Activated CD4-positive, alpha-beta memory T cell treated with anti-CD3 and anti-CD28 coated beads for 36 hours (primary cell): ENCODE data around the gene TRMT2A. TPM values are rescaled to one million over a fixed set of nuclear protein-coding genes. Genes with fewer than 3 reads are reported as not detected.

Source experiments
- CTCF ChIA-PET: fragments of 350-600 bp; sonication (Branson Sonifier 250); formaldehyde crosslinking; loops from one replicate; lab custom pipeline; 2021; ENCODE audit warnings: antibody characterized with exemption, inconsistent platforms; lab: Charles Lee
- POLR2A ChIA-PET: fragments of 350-600 bp; sonication (Branson Sonifier 250); formaldehyde crosslinking; loops from one replicate; lab custom pipeline; 2021; ENCODE audit warnings: antibody characterized with exemption; lab: Charles Lee
- DNase-seq: peaks from one replicate; pipeline ENCODE4 v3.0.0-alpha.2; 2020
- H3K27ac Mint-ChIP-seq: one replicate; pipeline ENCODE4 v1.8.0; 2021; ENCODE audit warnings: mixed read lengths
- H3K27me3 Mint-ChIP-seq: one replicate; pipeline ENCODE4 v1.8.0; 2021; ENCODE audit warnings: mixed read lengths
- H3K36me3 Mint-ChIP-seq: one replicate; pipeline ENCODE4 v1.8.0; 2021; ENCODE audit warnings: mixed read lengths
- H3K4me1 Mint-ChIP-seq: one replicate; pipeline ENCODE4 v1.8.0; 2021; ENCODE audit warnings: low read depth, mixed read lengths
- H3K4me3 Mint-ChIP-seq: one replicate; pipeline ENCODE4 v1.8.0; 2021; ENCODE audit warnings: mild to moderate bottlenecking, mixed read lengths
- H3K9me3 Mint-ChIP-seq: one replicate; pipeline ENCODE4 v1.8.0; 2021; ENCODE audit warnings: mixed read lengths
- intact Hi-C: fragments of 100-400 bp; cut with micrococcal nuclease; formaldehyde crosslinking; loops from one replicate; pipeline ENCODE4 v1.15.1; 2023
- total RNA-seq, 2 experiments: library from RNA; stranded (reverse); gene quantifications; one replicate each; pipeline ENCODE4 v1.2.3, GENCODE V29; 2021

The TRMT2A gene
- total RNA-seq, 2 experiments from 2014 or later, result 70.6 to 75.8 TPM

- DNase-seq, result peak; percentile 54
- Mint-ChIP-seq H3K27me3 (no peaks in the 10 kb centered on the region), H3K36me3 (peaks cover 20% of the 10 kb centered on the region), H3K4me3 (no peak overlapping the region), H3K9me3 (no peaks in the 10 kb centered on the region), H3K4me1 (peaks cover 19% of the 10 kb centered on the region), H3K27ac (peak overlapping the region; percentile 86)
- POLR2A ChIA-PET, result interaction anchor here (1.2 to 1.3 kb wide), 2 partner anchors 8 to 10 kb away, joined by 3 to 5 read pairs; no protein-coding TSS in a partner anchor
- intact Hi-C loops, result no loop called here
- CTCF ChIA-PET, result interaction anchor here (0.6 to 1.7 kb wide), 12 partner anchors 10 to 477 kb away, joined by 3 to 14 read pairs (median 3); no protein-coding TSS in a partner anchor
These were observed 5.9 kb downstream of the TRMT2A start for GRCh38 chr22:20111045-20111688.

- Mint-ChIP-seq H3K27ac (peak overlapping the region; percentile 86), H3K9me3 (no peaks in the 10 kb centered on the region), H3K4me3 (no peak overlapping the region), H3K4me1 (peaks cover 16% of the 10 kb centered on the region), H3K36me3 (peaks cover 18% of the 10 kb centered on the region), H3K27me3 (no peaks in the 10 kb centered on the region)
- ChIA-PET CTCF (interaction anchor here (0.6 to 1.7 kb wide), 9 partner anchors 10 to 145 kb away, joined by 3 to 14 read pairs (median 4); no protein-coding TSS in a partner anchor), POLR2A (interaction anchor here (1.2 to 1.3 kb wide), 2 partner anchors 9 to 10 kb away, joined by 3 to 5 read pairs; no protein-coding TSS in a partner anchor)
- intact Hi-C loops, result no loop called here
- DNase-seq, result no peak
These were observed 6.6 kb downstream of the TRMT2A start for GRCh38 chr22:20110359-20110985.

- peaks cover 12% of the 10 kb centered on the region for H3K36me3 Mint-ChIP-seq
- no peak for DNase-seq
- H3K9me3 Mint-ChIP-seq, result no peaks in the 10 kb centered on the region
- intact Hi-C loops, result no loop called here
- no peaks in the 10 kb centered on the region for H3K27me3 Mint-ChIP-seq
- no peak overlapping the region for H3K27ac Mint-ChIP-seq
- peaks cover 11% of the 10 kb centered on the region for H3K4me1 Mint-ChIP-seq
- H3K4me3 Mint-ChIP-seq, result no peak overlapping the region
- ChIA-PET POLR2A (interaction anchor here (0.9 to 1.5 kb wide), 5 partner anchors 8 to 26 kb away, joined by 3 to 6 read pairs (median 5); no protein-coding TSS in a partner anchor), CTCF (interaction anchor here (1.3 kb wide), 1 partner anchor 145 kb away, joined by 4 read pairs; no protein-coding TSS in a partner anchor)
These were observed 7.3 kb downstream of the TRMT2A start for GRCh38 chr22:20109411-20110358.

- Mint-ChIP-seq H3K27me3 (no peaks in the 10 kb centered on the region), H3K4me1 (peaks cover 11% of the 10 kb centered on the region), H3K27ac (no peak overlapping the region), H3K36me3 (peaks cover 8% of the 10 kb centered on the region), H3K9me3 (no peaks in the 10 kb centered on the region), H3K4me3 (no peak overlapping the region)
- POLR2A ChIA-PET, result interaction anchor here (0.9 to 1.5 kb wide), 3 partner anchors 9 to 26 kb away, joined by 3 to 6 read pairs (median 5); no protein-coding TSS in a partner anchor
- no peak for DNase-seq
- CTCF ChIA-PET, result no interaction called here
- intact Hi-C loops, result no loop called here
These were observed 8.2 kb downstream of the TRMT2A start for GRCh38 chr22:20108757-20109230.

GRCh38 chr22:20107951-20108756 is 8.9 kb downstream of the TRMT2A start:
- Mint-ChIP-seq H3K27ac (peak overlapping the region; percentile 38), H3K9me3 (no peaks in the 10 kb centered on the region), H3K4me3 (no peak overlapping the region), H3K27me3 (no peaks in the 10 kb centered on the region), H3K4me1 (peaks cover 11% of the 10 kb centered on the region), H3K36me3 (peaks cover 8% of the 10 kb centered on the region)
- CTCF ChIA-PET, result interaction anchor here (1.2 kb wide), 1 partner anchor 137 kb away, joined by 3 read pairs; no protein-coding TSS in a partner anchor
- intact Hi-C loops, result no loop called here
- POLR2A ChIA-PET, result interaction anchor here (0.9 to 1.5 kb wide), 3 partner anchors 10 to 25 kb away, joined by 3 to 6 read pairs (median 5); no protein-coding TSS in a partner anchor
- no peak for DNase-seq

- ChIA-PET POLR2A (no interaction called here), CTCF (interaction anchor here (1.2 to 1.3 kb wide), 2 partner anchors 22 to 136 kb away, joined by 3 read pairs; no protein-coding TSS in a partner anchor)
- peaks cover 10% of the 10 kb centered on the region for H3K36me3 Mint-ChIP-seq
- peak overlapping the region; percentile 38 for H3K27ac Mint-ChIP-seq
- no peak for DNase-seq
- no peaks in the 10 kb centered on the region for H3K9me3 Mint-ChIP-seq
- no peak overlapping the region for H3K4me3 Mint-ChIP-seq
- H3K4me1 Mint-ChIP-seq, result peaks cover 11% of the 10 kb centered on the region
- intact Hi-C loops, result no loop called here
- H3K27me3 Mint-ChIP-seq, result no peaks in the 10 kb centered on the region
These were observed 9.5 kb downstream of the TRMT2A start for GRCh38 chr22:20107471-20107901.

GRCh38 chr22:20106849-20107237 is 10.2 kb downstream of the TRMT2A start:
- H3K4me1 Mint-ChIP-seq, result peaks cover 12% of the 10 kb centered on the region
- H3K27me3 Mint-ChIP-seq, result no peaks in the 10 kb centered on the region
- DNase-seq, result no peak
- CTCF ChIA-PET, result interaction anchor here (1.2 to 1.3 kb wide), 2 partner anchors 22 to 135 kb away, joined by 3 read pairs; no protein-coding TSS in a partner anchor
- POLR2A ChIA-PET, result no interaction called here
- intact Hi-C loops, result no loop called here
- H3K36me3 Mint-ChIP-seq, result peaks cover 14% of the 10 kb centered on the region
- no peak overlapping the region for H3K27ac Mint-ChIP-seq
- no peaks in the 10 kb centered on the region for H3K9me3 Mint-ChIP-seq
- H3K4me3 Mint-ChIP-seq, result no peak overlapping the region

- ChIA-PET POLR2A (no interaction called here), CTCF (interaction anchor here (1.3 kb wide), 1 partner anchor 23 kb away, joined by 3 read pairs; no protein-coding TSS in a partner anchor)
- Mint-ChIP-seq H3K4me1 (peaks cover 15% of the 10 kb centered on the region), H3K9me3 (no peaks in the 10 kb centered on the region), H3K27me3 (no peaks in the 10 kb centered on the region), H3K27ac (no peak overlapping the region), H3K36me3 (peaks cover 14% of the 10 kb centered on the region), H3K4me3 (no peak overlapping the region)
- no peak for DNase-seq
- intact Hi-C loops, result no loop called here
These were observed 10.7 kb downstream of the TRMT2A start for GRCh38 chr22:20106205-20106848.

GRCh38 chr22:20105456-20106204 is 11.4 kb downstream of the TRMT2A start:
- Mint-ChIP-seq H3K9me3 (no peaks in the 10 kb centered on the region), H3K36me3 (peaks cover 12% of the 10 kb centered on the region), H3K27ac (no peak overlapping the region), H3K27me3 (no peaks in the 10 kb centered on the region), H3K4me3 (no peak overlapping the region), H3K4me1 (peaks cover 18% of the 10 kb centered on the region)
- intact Hi-C loops, result no loop called here
- no peak for DNase-seq
- ChIA-PET CTCF (no interaction called here), POLR2A (no interaction called here)
